ENCODE results near the gene TBCD.
"Not testable (repeated sequence)": the region's sequence is repeated elsewhere in the genome, so short reads cannot be mapped to it uniquely, and the experiment has no call there.

TBCD gene

GRCh38 chr17:82985428-82985805, 233.6 kb downstream of the TBCD start:
- Histone ChIP-seq H3K9me2 (replicated peaks; ENCODE audit: insufficient read depth, low read length) (no peaks in the 10 kb centered on the region), H3K36me3 (replicated peaks; ENCODE audit: insufficient read depth, low read length) (no peaks in the 10 kb centered on the region), H3K9me3 (replicated peaks; ENCODE audit: insufficient read depth, low read length) (no peaks in the 10 kb centered on the region), H4K20me1 (ENCODE audit: insufficient read depth, low read length) (no peaks in the 10 kb centered on the region), H3K27me3 (replicated peaks; ENCODE audit: insufficient read depth, low read length) (peaks cover 36% of the 10 kb centered on the region), H3K79me2 (ENCODE audit: low read length) (no peaks in the 10 kb centered on the region), H2AFZ (ENCODE audit: low read length) (no peak overlapping the region), H3K4me2 (ENCODE audit: low read depth, low read length) (no peak overlapping the region), H3K27ac (ENCODE audit: low read length) (no peak overlapping the region), H3K4me1 (ENCODE audit: low read length) (no peaks in the 10 kb centered on the region), H3F3A (ENCODE audit: insufficient read depth, low read length) (no peaks in the 10 kb centered on the region), H3K4me3 (ENCODE audit: low read length) (no peak overlapping the region), H3K9ac (ENCODE audit: low read length) (no peak overlapping the region)
- no peak for TF ChIP-seq CTCF (IDR thresholded peaks at IDR 0.05; ENCODE audit: low read length)
- TF ChIP-seq EZH2 (optimal IDR thresholded peaks at IDR 0.05; ENCODE audit: low read depth, low read length), result no peak
- no peak for TF ChIP-seq EZH2phosphoT487 (IDR thresholded peaks at IDR 0.05; ENCODE audit: low read length)
- DNase-seq, result no peak

- no peak overlapping the region for H2AFZ ChIP-seq (ENCODE audit: low read length)
- H3K9ac ChIP-seq (ENCODE audit: low read length), result no peak overlapping the region
- no peaks in the 10 kb centered on the region for H3K79me2 ChIP-seq (ENCODE audit: low read length)
- H3K36me3 ChIP-seq (replicated peaks; ENCODE audit: insufficient read depth, low read length), result no peaks in the 10 kb centered on the region
- no peaks in the 10 kb centered on the region for H4K20me1 ChIP-seq (ENCODE audit: insufficient read depth, low read length)
- H3K9me3 ChIP-seq (replicated peaks; ENCODE audit: insufficient read depth, low read length), result no peaks in the 10 kb centered on the region
- no peak overlapping the region for H3K27ac ChIP-seq (ENCODE audit: low read length)
- H3F3A ChIP-seq (ENCODE audit: insufficient read depth, low read length), result no peaks in the 10 kb centered on the region
- no peaks in the 10 kb centered on the region for H3K9me2 ChIP-seq (replicated peaks; ENCODE audit: insufficient read depth, low read length)
- TF ChIP-seq CTCF (IDR thresholded peaks at IDR 0.05; ENCODE audit: low read length) (no peak), EZH2 (optimal IDR thresholded peaks at IDR 0.05; ENCODE audit: low read depth, low read length) (no peak), EZH2phosphoT487 (IDR thresholded peaks at IDR 0.05; ENCODE audit: low read length) (no peak)
- peaks cover 36% of the 10 kb centered on the region for H3K27me3 ChIP-seq (replicated peaks; ENCODE audit: insufficient read depth, low read length)
- 0 out of 2 replicates have a peak overlapping the region, but pooled peaks have one; percentile 3 for H3K4me2 ChIP-seq (ENCODE audit: low read depth, low read length)
- DNase-seq, result peak; percentile 52
- no peaks in the 10 kb centered on the region for H3K4me1 ChIP-seq (ENCODE audit: low read length)
- H3K4me3 ChIP-seq (ENCODE audit: low read length), result no peak overlapping the region
Observed at GRCh38 chr17:82985973-82986372, 234.1 kb downstream of the TBCD start.

GRCh38 chr17:82989051-82989450, 237.2 kb downstream of the TBCD start:
- not testable (repeated sequence) for H3K4me3 ChIP-seq (ENCODE audit: low read length); H3K36me3 ChIP-seq (replicated peaks; ENCODE audit: insufficient read depth, low read length); H3K9ac ChIP-seq (ENCODE audit: low read length); H2AFZ ChIP-seq (ENCODE audit: low read length); H3K79me2 ChIP-seq (ENCODE audit: low read length); H3K27ac ChIP-seq (ENCODE audit: low read length); H3K9me2 ChIP-seq (replicated peaks; ENCODE audit: insufficient read depth, low read length); H3K4me2 ChIP-seq (ENCODE audit: low read depth, low read length); H3K4me1 ChIP-seq (ENCODE audit: low read length); H3K9me3 ChIP-seq (replicated peaks; ENCODE audit: insufficient read depth, low read length); H3F3A ChIP-seq (ENCODE audit: insufficient read depth, low read length); H4K20me1 ChIP-seq (ENCODE audit: insufficient read depth, low read length); DNase-seq
- peaks cover 50% of the 10 kb centered on the region for H3K27me3 ChIP-seq (replicated peaks; ENCODE audit: insufficient read depth, low read length)

- Histone ChIP-seq H3K9me2 (replicated peaks; ENCODE audit: insufficient read depth, low read length) (no peaks in the 10 kb centered on the region), H4K20me1 (ENCODE audit: insufficient read depth, low read length) (no peaks in the 10 kb centered on the region), H3K9me3 (replicated peaks; ENCODE audit: insufficient read depth, low read length) (no peaks in the 10 kb centered on the region), H3K36me3 (replicated peaks; ENCODE audit: insufficient read depth, low read length) (no peaks in the 10 kb centered on the region), H3K27ac (ENCODE audit: low read length) (no peak overlapping the region), H3K4me2 (ENCODE audit: low read depth, low read length) (no peak overlapping the region), H3K79me2 (ENCODE audit: low read length) (no peaks in the 10 kb centered on the region), H3K9ac (ENCODE audit: low read length) (no peak overlapping the region), H3K4me1 (ENCODE audit: low read length) (no peaks in the 10 kb centered on the region), H3K4me3 (ENCODE audit: low read length) (no peak overlapping the region), H2AFZ (ENCODE audit: low read length) (no peak overlapping the region), H3F3A (ENCODE audit: insufficient read depth, low read length) (no peaks in the 10 kb centered on the region), H3K27me3 (replicated peaks; ENCODE audit: insufficient read depth, low read length) (peaks cover 58% of the 10 kb centered on the region)
- DNase-seq, result no peak
- TF ChIP-seq EZH2phosphoT487 (IDR thresholded peaks at IDR 0.05; ENCODE audit: low read length) (no peak), CTCF (IDR thresholded peaks at IDR 0.05; ENCODE audit: low read length) (no peak), EZH2 (optimal IDR thresholded peaks at IDR 0.05; ENCODE audit: low read depth, low read length) (no peak)
Observed at GRCh38 chr17:82989881-82990280, 238.0 kb downstream of the TBCD start.
